ENCODE data around the gene PDCD10. TPM values are rescaled to one million over a fixed set of nuclear protein-coding genes. Genes with fewer than 3 reads are reported as not detected.

Gene PDCD10
- total and polyA plus RNA-seq, 2 donors (not counting 3 experiments of a cell fraction or from before 2014, with no cell fraction given) = 21.3 to 47.8 TPM

GRCh38 chr3:167776066-167776685 lies 41.5 kb upstream of the PDCD10 start:
- H3K36me3 ChIP-seq (ENCODE audit: control insufficient read depth in 2 of 2, extremely low read depth in 1 of 2, insufficient read depth in 2 of 2, low read length in 2 of 2) = no peaks in the 10 kb centered on the region
- intact Hi-C loops (cut with micrococcal nuclease) = no loop called here
- POLR2A ChIA-PET = no interaction called here

GRCh38 chr3:167773584-167773983 lies 38.9 kb upstream of the PDCD10 start:
- Histone ChIP-seq H3K79me2 (ENCODE audit: control insufficient read depth, insufficient read depth, low read length) (no peaks in the 10 kb centered on the region), H3K4me2 (ENCODE audit: insufficient read depth, low read length) (no peak overlapping the region), H4K20me1 (replicated peaks; ENCODE audit: control insufficient read depth, extremely low read depth, insufficient read depth, low read length) (no peaks in the 10 kb centered on the region), H3K36me3 (ENCODE audit: control insufficient read depth in 2 of 2, extremely low read depth in 1 of 2, insufficient read depth in 2 of 2, low read length in 2 of 2) (no peaks in the 10 kb centered on the region), H3K27me3 (ENCODE audit: control insufficient read depth in 2 of 2, insufficient read depth in 2 of 2, low read length in 2 of 2) (no peaks in the 10 kb centered on the region), H3K9ac (replicated peaks; ENCODE audit: extremely low read depth, insufficient read depth, low read length) (no peak overlapping the region), H3K9me3 (replicated peaks; ENCODE audit: control insufficient read depth, insufficient read depth, low read length) (no peaks in the 10 kb centered on the region), H3K4me1 (ENCODE audit: control insufficient read depth, extremely low read depth, insufficient read depth, low read length) (no peaks in the 10 kb centered on the region), H3K27ac (ENCODE audit: insufficient read depth, low read depth, low read length) (no peak overlapping the region), H3K4me3 (replicated peaks in 1 of 3; ENCODE audit: insufficient read depth in 1 of 3, low read depth in 1 of 3, low read length in 3 of 3) (no peak overlapping the region), H2AFZ (ENCODE audit: low read depth, low read length) (no peak overlapping the region), H3K9me1 (replicated peaks; ENCODE audit: control insufficient read depth, extremely low read depth, insufficient read depth, low read length) (no peaks in the 10 kb centered on the region)
- DNase-seq (ENCODE audit: low read depth, low spot score) (no peak), FAIRE-seq (no peak)
- dilution Hi-C loops (cut with MboI; ENCODE audit: extremely low pct_ligation_motif_present, low sequenced_read_pairs) (no loop called here), intact Hi-C loops (cut with micrococcal nuclease) (no loop called here)
- CTCF ChIA-PET = no interaction called here
- POLR2A ChIA-PET = no interaction called here
- no peak for TF ChIP-seq EZH2 (IDR thresholded peaks at IDR 0.05; ENCODE audit: borderline replicate concordance, low read depth, low read length, severe bottlenecking)
- no peak for TF ChIP-seq MYC (IDR thresholded peaks at IDR 0.05; ENCODE audit: low read depth, low read length)
- TF ChIP-seq GATA2 (IDR thresholded peaks at IDR 0.05; ENCODE audit: insufficient read depth, insufficient read length, low read depth, low read length) = no peak
- TF ChIP-seq POLR2AphosphoS5 (IDR thresholded peaks at IDR 0.05; ENCODE audit: insufficient read depth, low read depth, low read length) = no peak
- TF ChIP-seq FOS (IDR thresholded peaks at IDR 0.05; ENCODE audit: borderline replicate concordance, insufficient read depth, low read length) = no peak
- no peak for TF ChIP-seq POLR2A (IDR thresholded peaks at IDR 0.05; ENCODE audit: low read depth, low read length)
- TF ChIP-seq MAX (IDR thresholded peaks at IDR 0.05; ENCODE audit: insufficient read depth, insufficient read length) = no peak
- no peak for TF ChIP-seq JUN (IDR thresholded peaks at IDR 0.05; ENCODE audit: borderline replicate concordance, insufficient read depth, insufficient read length, low read depth)
- TF ChIP-seq CTCF (IDR thresholded peaks at IDR 0.05; ENCODE audit: extremely low read depth in 1 of 2, insufficient read depth in 1 of 2, low read depth in 1 of 2, low read length in 2 of 2) = no peak
- BruUV-seq (replicated peaks) = no TSS peak

More at GRCh38 chr3:167776066-167776685, 41.5 kb upstream of the PDCD10 start:
- Histone ChIP-seq H3K9ac (replicated peaks; ENCODE audit: extremely low read depth, insufficient read depth, low read length) (no peak overlapping the region), H3K9me1 (replicated peaks; ENCODE audit: control insufficient read depth, extremely low read depth, insufficient read depth, low read length) (no peaks in the 10 kb centered on the region), H3K4me2 (ENCODE audit: insufficient read depth, low read length) (no peak overlapping the region), H2AFZ (ENCODE audit: low read depth, low read length) (no peak overlapping the region), H3K79me2 (ENCODE audit: control insufficient read depth, insufficient read depth, low read length) (no peaks in the 10 kb centered on the region), H3K9me3 (replicated peaks; ENCODE audit: control insufficient read depth, insufficient read depth, low read length) (no peaks in the 10 kb centered on the region), H3K27ac (ENCODE audit: insufficient read depth, low read depth, low read length) (no peak overlapping the region), H3K4me1 (ENCODE audit: control insufficient read depth, extremely low read depth, insufficient read depth, low read length) (no peaks in the 10 kb centered on the region), H4K20me1 (replicated peaks; ENCODE audit: control insufficient read depth, extremely low read depth, insufficient read depth, low read length) (no peaks in the 10 kb centered on the region), H3K27me3 (ENCODE audit: control insufficient read depth in 2 of 2, insufficient read depth in 2 of 2, low read length in 2 of 2) (no peaks in the 10 kb centered on the region), H3K4me3 (replicated peaks in 1 of 3; ENCODE audit: insufficient read depth in 1 of 3, low read depth in 1 of 3, low read length in 3 of 3) (no peak overlapping the region)
- TF ChIP-seq MYC (IDR thresholded peaks at IDR 0.05; ENCODE audit: low read depth, low read length) = no peak
- TF ChIP-seq EZH2 (IDR thresholded peaks at IDR 0.05; ENCODE audit: borderline replicate concordance, low read depth, low read length, severe bottlenecking) = no peak
- TF ChIP-seq POLR2A (IDR thresholded peaks at IDR 0.05; ENCODE audit: low read depth, low read length) = no peak
- TF ChIP-seq GATA2 (IDR thresholded peaks at IDR 0.05; ENCODE audit: insufficient read depth, insufficient read length, low read depth, low read length) = no peak
- no peak for TF ChIP-seq FOS (IDR thresholded peaks at IDR 0.05; ENCODE audit: borderline replicate concordance, insufficient read depth, low read length)
- TF ChIP-seq JUN (IDR thresholded peaks at IDR 0.05; ENCODE audit: borderline replicate concordance, insufficient read depth, insufficient read length, low read depth) = no peak
- no peak for TF ChIP-seq MAX (IDR thresholded peaks at IDR 0.05; ENCODE audit: insufficient read depth, insufficient read length)
- TF ChIP-seq POLR2AphosphoS5 (IDR thresholded peaks at IDR 0.05; ENCODE audit: insufficient read depth, low read depth, low read length) = no peak
- BruUV-seq (replicated peaks) = no TSS peak
- no peak for DNase-seq (ENCODE audit: low read depth, low spot score)
- dilution Hi-C loops (cut with MboI; ENCODE audit: extremely low pct_ligation_motif_present, low sequenced_read_pairs) = no loop called here
- CTCF ChIA-PET = interaction anchor here (1.5 kb wide), 1 partner anchor 28 kb away, joined by 3 read pairs; no protein-coding TSS in a partner anchor
- no peak for FAIRE-seq

All from endothelial cell of umbilical vein (primary cell).